K562 (cell line): ENCODE data around the gene GLB1L3.

Source experiments
- ESRRA ChIP-seq: fragments of 450-650 bp; IDR thresholded peaks from 2 replicates; pipeline ENCODE4 v1.6.1; 2014; ENCODE audit warnings: low read depth, mild to moderate bottlenecking, moderate library complexity, borderline replicate concordance
- EZH2 ChIP-seq: IDR thresholded peaks from 2 replicates; pipeline ENCODE4 v1.6.1; 2012; ENCODE audit warnings: low read depth, mild to moderate bottlenecking, inconsistent platforms, low read length, borderline replicate concordance
- FOXJ3 ChIP-seq: sonication (generic); formaldehyde crosslinking; IDR thresholded peaks from 2 replicates; pipeline ENCODE4 v1.4.0; 2020; ENCODE audit warnings: mild to moderate bottlenecking, missing genetic modification reagents
- KAT8 ChIP-seq: fragments of 450-650 bp; IDR thresholded peaks from 2 replicates; pipeline ENCODE4 v1.6.1; 2016; ENCODE audit warnings: low read depth, mild to moderate bottlenecking
- SAP30 ChIP-seq: fragments of 200-600 bp; sonication (generic); IDR thresholded peaks from 2 replicates; pipeline ENCODE4 v1.6.1; 2012; ENCODE audit warnings: borderline replicate concordance, low read depth, mild to moderate bottlenecking, moderate library complexity, low read length, control low read depth, inconsistent platforms; ENCODE audit not compliant: insufficient read depth, poor library complexity, severe bottlenecking
- TF ChIP-seq, protein P1 (sequence below), 3 experiments: IDR thresholded peaks in 2 of 3; conservative IDR thresholded peaks in 1 of 3; 2 replicates each; pipeline ENCODE4 v1.5.1; 2011 to 2012; ENCODE audit warnings: low read length in 3 of 3, mild to moderate bottlenecking in 3 of 3, control low read depth in 2 of 3, improper control_type of control experiment in 1 of 3, inconsistent platforms in 1 of 3, low read depth in 1 of 3, mixed read lengths in 1 of 3, moderate library complexity in 1 of 3; ENCODE audit not compliant: insufficient read depth in 2 of 3
- TF ChIP-seq, protein P2 (sequence below): fragments of 250-450 bp; sonication (Bioruptor Pico); IDR thresholded peaks from 2 replicates; pipeline ENCODE4 v1.5.1; 2021; ENCODE audit warnings: mild to moderate bottlenecking

DNA sequence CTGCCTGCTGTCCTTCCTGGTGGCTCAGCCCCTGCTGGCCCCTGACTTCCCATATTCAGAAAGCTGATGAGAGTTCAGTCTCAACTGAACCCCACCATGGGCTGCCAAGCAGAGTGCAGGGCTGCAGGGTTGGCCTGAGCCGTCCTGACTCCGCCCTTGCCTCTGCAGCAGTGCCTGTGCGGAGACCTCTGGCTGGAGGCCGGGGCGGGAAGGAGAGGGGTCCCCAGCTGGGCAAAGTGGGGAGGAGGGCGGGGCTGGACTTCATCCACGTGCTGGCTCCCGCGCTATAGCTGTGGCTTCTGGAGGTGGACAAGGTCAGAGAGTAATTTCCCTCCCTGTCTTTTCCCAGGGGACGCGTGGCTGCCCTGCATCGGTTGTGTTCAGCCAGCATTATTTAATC is 13.6 kb downstream of the GLB1L3 start:
- TF ChIP-seq EZH2, result no peak
- TF ChIP-seq, protein P1, sequence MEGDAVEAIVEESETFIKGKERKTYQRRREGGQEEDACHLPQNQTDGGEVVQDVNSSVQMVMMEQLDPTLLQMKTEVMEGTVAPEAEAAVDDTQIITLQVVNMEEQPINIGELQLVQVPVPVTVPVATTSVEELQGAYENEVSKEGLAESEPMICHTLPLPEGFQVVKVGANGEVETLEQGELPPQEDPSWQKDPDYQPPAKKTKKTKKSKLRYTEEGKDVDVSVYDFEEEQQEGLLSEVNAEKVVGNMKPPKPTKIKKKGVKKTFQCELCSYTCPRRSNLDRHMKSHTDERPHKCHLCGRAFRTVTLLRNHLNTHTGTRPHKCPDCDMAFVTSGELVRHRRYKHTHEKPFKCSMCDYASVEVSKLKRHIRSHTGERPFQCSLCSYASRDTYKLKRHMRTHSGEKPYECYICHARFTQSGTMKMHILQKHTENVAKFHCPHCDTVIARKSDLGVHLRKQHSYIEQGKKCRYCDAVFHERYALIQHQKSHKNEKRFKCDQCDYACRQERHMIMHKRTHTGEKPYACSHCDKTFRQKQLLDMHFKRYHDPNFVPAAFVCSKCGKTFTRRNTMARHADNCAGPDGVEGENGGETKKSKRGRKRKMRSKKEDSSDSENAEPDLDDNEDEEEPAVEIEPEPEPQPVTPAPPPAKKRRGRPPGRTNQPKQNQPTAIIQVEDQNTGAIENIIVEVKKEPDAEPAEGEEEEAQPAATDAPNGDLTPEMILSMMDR (IDR thresholded peaks at IDR 0.05 in 2 of 3, conservative IDR thresholded peaks at IDR 0.05 in 1 of 3; ENCODE audit: insufficient read depth in 2 of 3, low read depth in 1 of 3, low read length in 3 of 3), result no peak
- TF ChIP-seq FOXJ3 (CRISPR knock-in tag), result no peak
- TF ChIP-seq, protein P2, sequence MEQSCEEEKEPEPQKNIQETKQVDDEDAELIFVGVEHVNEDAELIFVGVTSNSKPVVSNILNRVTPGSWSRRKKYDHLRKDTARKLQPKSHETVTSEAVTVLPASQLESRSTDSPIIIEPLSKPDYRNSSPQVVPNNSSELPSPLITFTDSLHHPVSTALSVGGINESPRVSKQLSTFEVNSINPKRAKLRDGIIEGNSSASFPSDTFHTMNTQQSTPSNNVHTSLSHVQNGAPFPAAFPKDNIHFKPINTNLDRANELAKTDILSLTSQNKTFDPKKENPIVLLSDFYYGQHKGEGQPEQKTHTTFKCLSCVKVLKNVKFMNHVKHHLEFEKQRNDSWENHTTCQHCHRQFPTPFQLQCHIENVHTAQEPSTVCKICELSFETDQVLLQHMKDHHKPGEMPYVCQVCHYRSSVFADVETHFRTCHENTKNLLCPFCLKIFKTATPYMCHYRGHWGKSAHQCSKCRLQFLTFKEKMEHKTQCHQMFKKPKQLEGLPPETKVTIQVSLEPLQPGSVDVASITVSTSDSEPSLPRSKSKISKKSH, result no peak
- TF ChIP-seq ESRRA, result no peak
- no peak for TF ChIP-seq SAP30
- no peak for TF ChIP-seq KAT8
